Natural killer cell (primary cell): ENCODE data around the gene CNPY1. TPM values are rescaled to one million over a fixed set of nuclear protein-coding genes. Genes with fewer than 3 reads are reported as not detected.
A peak's percentile ranks its signal among the peaks of the same experiment; 100 is the strongest.

Source experiments
- ATAC-seq, 3 donors: fragments of 150-1000 bp in 2 of 3; fragments of 200-7000 bp in 1 of 3; cut with Tn5 transposase; 1 replicate in 1 of 3; 2 replicates in 2 of 3; pipeline ENCODE4 v1.10.0; 2021; ENCODE audit warnings: mild to moderate bottlenecking in 2 of 3, moderate library complexity in 2 of 3
- DNase-seq, 2 donors: peaks; one replicate each; pipeline versions ENCODE4 v3.0.0 to v3.0.0-alpha.2; 2013 to 2021; ENCODE audit warnings: mixed read lengths in 1 of 2
- H3K27ac ChIP-seq: one replicate; pipeline ENCODE4 v1.5.1; 2013; ENCODE audit warnings: mild to moderate bottlenecking, low read length
- H3K27me3 ChIP-seq: one replicate; pipeline ENCODE4 v1.6.1; 2013; ENCODE audit warnings: low read length; ENCODE audit not compliant: control insufficient read depth, insufficient read depth
- H3K36me3 ChIP-seq: one replicate; pipeline ENCODE4 v1.6.1; 2013; ENCODE audit warnings: low read length; ENCODE audit not compliant: control insufficient read depth, insufficient read depth
- H3K4me1 ChIP-seq: one replicate; pipeline ENCODE4 v1.6.1; 2013; ENCODE audit warnings: low read length; ENCODE audit not compliant: control insufficient read depth, insufficient read depth
- H3K4me3 ChIP-seq: one replicate; pipeline ENCODE4 v1.5.1; 2013; ENCODE audit warnings: low read length
- H3K9me3 ChIP-seq: one replicate; pipeline ENCODE4 v1.6.1; 2013; ENCODE audit warnings: low read length; ENCODE audit not compliant: control insufficient read depth, insufficient read depth
- H3K27ac Mint-ChIP-seq, 2 donors: one replicate each; pipeline ENCODE4 v1.8.0; 2022; ENCODE audit warnings: mild to moderate bottlenecking in 2 of 2, mixed read lengths in 2 of 2, moderate library complexity in 1 of 2
- H3K27me3 Mint-ChIP-seq, 2 donors: one replicate each; pipeline ENCODE4 v1.8.0; 2022; ENCODE audit warnings: low read depth in 2 of 2, mixed read lengths in 2 of 2
- H3K36me3 Mint-ChIP-seq: one replicate; pipeline ENCODE4 v1.8.0; 2022; ENCODE audit warnings: mixed read lengths
- H3K4me1 Mint-ChIP-seq, 2 donors: one replicate each; pipeline ENCODE4 v1.8.0; 2022; ENCODE audit warnings: mixed read lengths in 2 of 2
- H3K4me3 Mint-ChIP-seq: one replicate; pipeline ENCODE4 v1.8.0; 2022; ENCODE audit warnings: mild to moderate bottlenecking, moderate library complexity, mixed read lengths
- H3K9me3 Mint-ChIP-seq, 2 donors: one replicate each; pipeline ENCODE4 v1.8.0; 2022; ENCODE audit warnings: mixed read lengths in 2 of 2
- WGBS: methylation state at CpG from one replicate; pipeline ENCODE4 v1.1.7; 2013; ENCODE audit warnings: missing lambda C conversion rate; ENCODE audit not compliant: insufficient coverage; 5-methylcytosine and 5-hydroxymethylcytosine counted together
- intact Hi-C: fragments of 100-400 bp; cut with micrococcal nuclease; formaldehyde crosslinking; loops from one replicate; pipeline ENCODE4 v1.14.2; 2022
- total RNA-seq, 4 donors: library from RNA; stranded (reverse); fragments of 120-200 nt in 1 of 4; gene quantifications; one replicate each; pipeline versions ENCODE4 v1.2.3 to v1.2.4, GENCODE V29; 2013 to 2022
- TF ChIP-seq, protein P1 (sequence below): fragments of 200-600 bp; IDR thresholded peaks from one replicate; pipeline ENCODE4 v1.8.0; 2022; ENCODE audit warnings: antibody characterized with exemption

Gene CNPY1
- total RNA-seq, 3 donors from 2014 or later (not counting 1 experiment from before 2014, with no cell fraction given): not detected

GRCh38 chr7:155507576-155507975 is 38.8 kb downstream of the CNPY1 start:
- H3K36me3 Mint-ChIP-seq: no peaks in the 10 kb centered on the region
- DNase-seq (no peak), ATAC-seq (no peak)
- no peak overlapping the region for H3K27ac ChIP-seq
- no peak overlapping the region for H3K4me3 Mint-ChIP-seq
- H3K27ac Mint-ChIP-seq: no peak overlapping the region
- 5% methylated on average over 3 of the region's 4 CpGs for WGBS
- H3K4me3 ChIP-seq: no peak overlapping the region
- peaks cover 19 to 24% of the 10 kb centered on the region in 2 donors for H3K4me1 Mint-ChIP-seq
- no peaks in the 10 kb centered on the region for H3K9me3 Mint-ChIP-seq
- H3K36me3 ChIP-seq: no peaks in the 10 kb centered on the region
- H3K27me3 Mint-ChIP-seq: peaks cover 73 to 98% of the 10 kb centered on the region in 2 donors
- intact Hi-C loops: no loop called here
- no peaks in the 10 kb centered on the region for H3K9me3 ChIP-seq
- H3K4me1 ChIP-seq: peaks cover 12% of the 10 kb centered on the region
- H3K27me3 ChIP-seq: peaks cover 84% of the 10 kb centered on the region
- TF ChIP-seq, protein P1, sequence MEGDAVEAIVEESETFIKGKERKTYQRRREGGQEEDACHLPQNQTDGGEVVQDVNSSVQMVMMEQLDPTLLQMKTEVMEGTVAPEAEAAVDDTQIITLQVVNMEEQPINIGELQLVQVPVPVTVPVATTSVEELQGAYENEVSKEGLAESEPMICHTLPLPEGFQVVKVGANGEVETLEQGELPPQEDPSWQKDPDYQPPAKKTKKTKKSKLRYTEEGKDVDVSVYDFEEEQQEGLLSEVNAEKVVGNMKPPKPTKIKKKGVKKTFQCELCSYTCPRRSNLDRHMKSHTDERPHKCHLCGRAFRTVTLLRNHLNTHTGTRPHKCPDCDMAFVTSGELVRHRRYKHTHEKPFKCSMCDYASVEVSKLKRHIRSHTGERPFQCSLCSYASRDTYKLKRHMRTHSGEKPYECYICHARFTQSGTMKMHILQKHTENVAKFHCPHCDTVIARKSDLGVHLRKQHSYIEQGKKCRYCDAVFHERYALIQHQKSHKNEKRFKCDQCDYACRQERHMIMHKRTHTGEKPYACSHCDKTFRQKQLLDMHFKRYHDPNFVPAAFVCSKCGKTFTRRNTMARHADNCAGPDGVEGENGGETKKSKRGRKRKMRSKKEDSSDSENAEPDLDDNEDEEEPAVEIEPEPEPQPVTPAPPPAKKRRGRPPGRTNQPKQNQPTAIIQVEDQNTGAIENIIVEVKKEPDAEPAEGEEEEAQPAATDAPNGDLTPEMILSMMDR: no peak

DNA sequence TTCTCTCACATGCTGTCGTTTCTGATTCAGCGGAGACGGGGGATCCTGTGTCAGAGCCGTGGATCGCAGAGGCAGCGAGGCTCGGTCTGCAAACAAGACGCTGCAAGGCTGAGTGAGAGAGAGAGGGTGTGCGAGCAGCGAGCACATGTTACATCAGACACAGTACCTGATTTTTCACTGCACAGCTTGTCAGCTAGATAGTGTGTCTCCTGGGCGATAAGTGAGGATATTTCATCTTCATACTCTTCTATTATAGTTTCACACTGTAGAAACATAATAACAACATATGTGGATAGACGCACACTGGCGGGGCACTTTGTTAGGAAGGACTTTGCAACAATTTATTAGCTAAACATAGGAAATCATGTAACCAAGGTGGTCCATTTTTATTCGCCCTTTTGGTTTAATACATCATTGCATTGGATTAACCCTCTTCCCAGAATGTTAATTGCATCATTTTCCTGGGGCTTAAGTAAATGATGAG is 39.5 kb downstream of the CNPY1 start:
- DNase-seq (peak in 1 of 2 donors; percentile 21), ATAC-seq (peak in 1 of 3 donors; percentile 40)
- Histone ChIP-seq H3K4me3 (no peak overlapping the region), H3K27me3 (peaks cover 81% of the 10 kb centered on the region), H3K27ac (no peak overlapping the region), H3K9me3 (no peaks in the 10 kb centered on the region), H3K36me3 (no peaks in the 10 kb centered on the region), H3K4me1 (peaks cover 12% of the 10 kb centered on the region)
- Mint-ChIP-seq H3K9me3 (no peaks in the 10 kb centered on the region), H3K4me3 (no peak overlapping the region), H3K36me3 (no peaks in the 10 kb centered on the region), H3K4me1 (peaks cover 19 to 24% of the 10 kb centered on the region in 2 donors), H3K27me3 (peaks cover 72 to 98% of the 10 kb centered on the region in 2 donors), H3K27ac (no peak overlapping the region)
- TF ChIP-seq, protein P1: no peak
- intact Hi-C loops: no loop called here
- 11% methylated on average over 14 of the region's 14 CpGs for WGBS

DNA sequence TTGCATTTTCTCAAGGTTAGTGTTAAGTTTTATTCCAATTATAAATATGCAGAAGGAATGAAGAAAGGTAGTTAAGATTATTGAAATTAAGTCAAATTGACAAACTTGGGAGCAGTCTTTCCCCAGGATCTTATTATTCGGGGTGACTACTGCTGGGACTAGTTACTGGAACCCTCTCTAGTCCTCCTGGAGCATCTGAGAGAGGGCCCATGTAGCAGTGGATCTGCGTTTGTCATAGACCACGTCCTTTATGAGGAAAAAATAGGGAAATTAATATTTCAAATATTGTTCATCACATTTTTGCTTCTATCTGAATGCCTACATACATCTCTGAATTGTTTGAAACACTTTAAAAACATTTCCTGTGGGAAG is 41.0 kb downstream of the CNPY1 start:
- DNase-seq (no peak), ATAC-seq (no peak)
- H3K36me3 Mint-ChIP-seq: no peaks in the 10 kb centered on the region
- no peaks in the 10 kb centered on the region for H3K36me3 ChIP-seq
- H3K27ac Mint-ChIP-seq: no peak overlapping the region
- no peaks in the 10 kb centered on the region for H3K9me3 Mint-ChIP-seq
- H3K9me3 ChIP-seq: no peaks in the 10 kb centered on the region
- H3K4me1 ChIP-seq: peaks cover 11% of the 10 kb centered on the region
- intact Hi-C loops: no loop called here
- H3K4me1 Mint-ChIP-seq: peaks cover 18 to 24% of the 10 kb centered on the region in 2 donors
- WGBS: 32% methylated on average over 1 of the region's 3 CpGs
- no peak overlapping the region for H3K27ac ChIP-seq
- TF ChIP-seq, protein P1: no peak
- H3K27me3 ChIP-seq: peaks cover 81% of the 10 kb centered on the region
- no peak overlapping the region for H3K4me3 ChIP-seq
- no peak overlapping the region for H3K4me3 Mint-ChIP-seq
- H3K27me3 Mint-ChIP-seq: peaks cover 71 to 98% of the 10 kb centered on the region in 2 donors
